ENCODE results near the gene PGS1.

Gene PGS1

DNA sequence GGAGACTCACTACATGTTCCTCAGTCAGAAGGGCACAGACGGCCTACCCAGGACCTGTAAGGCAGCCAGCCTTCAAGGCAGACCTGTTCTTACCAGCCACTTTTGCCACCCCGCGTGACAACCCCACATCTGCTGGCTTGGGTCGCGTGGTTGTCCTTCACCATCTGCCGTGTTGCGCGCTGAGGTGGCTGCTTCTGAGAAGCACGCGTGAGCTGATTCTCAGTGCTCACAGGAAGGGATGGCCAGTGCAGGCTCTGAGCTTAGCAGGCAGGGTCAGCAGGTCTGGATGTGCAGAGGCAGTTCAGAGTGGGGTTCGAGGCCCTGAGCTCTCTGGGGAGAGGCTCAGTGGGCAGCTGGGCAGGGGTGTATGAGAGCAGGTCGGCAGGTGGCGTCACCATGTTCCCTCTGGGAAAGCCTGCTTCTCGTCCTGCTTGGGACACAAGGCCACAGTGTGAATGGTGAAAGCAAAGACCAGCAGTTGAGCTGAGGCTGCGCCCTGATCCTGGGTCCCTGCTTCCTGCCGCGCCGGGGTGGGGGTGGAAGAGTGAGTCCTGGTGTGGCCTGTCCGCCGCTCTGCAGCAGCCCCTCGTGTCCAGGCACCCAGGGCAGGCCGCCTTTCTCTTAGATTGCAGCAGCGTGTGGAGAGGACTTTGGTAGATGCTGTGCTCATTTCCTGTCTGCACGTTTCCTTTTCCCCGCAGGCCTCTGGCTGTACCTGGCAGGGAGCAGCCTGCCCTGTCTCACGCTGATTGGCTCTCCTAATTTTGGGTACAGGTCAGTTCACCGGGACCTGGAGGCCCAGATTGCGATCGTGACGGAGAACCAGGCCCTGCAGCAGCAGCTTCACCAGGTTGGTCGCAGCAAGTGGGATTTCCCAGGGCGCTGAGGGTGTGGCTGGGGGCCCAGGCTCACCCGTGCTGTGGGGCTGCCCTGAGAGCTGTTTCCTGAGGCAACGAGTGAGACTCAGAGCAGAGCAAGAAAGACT, 36.0 kb downstream of the PGS1 start:
- Histone ChIP-seq H3K4me1 (ENCODE audit: control insufficient read depth, insufficient read depth, low read length) (no peaks in the 10 kb centered on the region), H3K9ac (ENCODE audit: low read length) (no peak overlapping the region), H3K27me3 (ENCODE audit: control insufficient read depth, insufficient read depth, low read length) (no peaks in the 10 kb centered on the region), H3K36me3 (ENCODE audit: control insufficient read depth, insufficient read depth, low read length) (peaks cover 5% of the 10 kb centered on the region), H3K4me3 (ENCODE audit: low read length) (no peak overlapping the region), H3K27ac (ENCODE audit: low read depth, low read length) (no peak overlapping the region)

GRCh38 chr17:78415821-78416711, 37.6 kb downstream of the PGS1 start:
- H3K27ac ChIP-seq (ENCODE audit: low read depth, low read length) = peak overlapping the region; percentile 60
- peaks cover 5% of the 10 kb centered on the region for H3K36me3 ChIP-seq (ENCODE audit: control insufficient read depth, insufficient read depth, low read length)
- no peaks in the 10 kb centered on the region for H3K4me1 ChIP-seq (ENCODE audit: control insufficient read depth, insufficient read depth, low read length)
- no peaks in the 10 kb centered on the region for H3K27me3 ChIP-seq (ENCODE audit: control insufficient read depth, insufficient read depth, low read length)
- no peak overlapping the region for H3K9ac ChIP-seq (ENCODE audit: low read length)
- no peak overlapping the region for H3K4me3 ChIP-seq (ENCODE audit: low read length)

DNA sequence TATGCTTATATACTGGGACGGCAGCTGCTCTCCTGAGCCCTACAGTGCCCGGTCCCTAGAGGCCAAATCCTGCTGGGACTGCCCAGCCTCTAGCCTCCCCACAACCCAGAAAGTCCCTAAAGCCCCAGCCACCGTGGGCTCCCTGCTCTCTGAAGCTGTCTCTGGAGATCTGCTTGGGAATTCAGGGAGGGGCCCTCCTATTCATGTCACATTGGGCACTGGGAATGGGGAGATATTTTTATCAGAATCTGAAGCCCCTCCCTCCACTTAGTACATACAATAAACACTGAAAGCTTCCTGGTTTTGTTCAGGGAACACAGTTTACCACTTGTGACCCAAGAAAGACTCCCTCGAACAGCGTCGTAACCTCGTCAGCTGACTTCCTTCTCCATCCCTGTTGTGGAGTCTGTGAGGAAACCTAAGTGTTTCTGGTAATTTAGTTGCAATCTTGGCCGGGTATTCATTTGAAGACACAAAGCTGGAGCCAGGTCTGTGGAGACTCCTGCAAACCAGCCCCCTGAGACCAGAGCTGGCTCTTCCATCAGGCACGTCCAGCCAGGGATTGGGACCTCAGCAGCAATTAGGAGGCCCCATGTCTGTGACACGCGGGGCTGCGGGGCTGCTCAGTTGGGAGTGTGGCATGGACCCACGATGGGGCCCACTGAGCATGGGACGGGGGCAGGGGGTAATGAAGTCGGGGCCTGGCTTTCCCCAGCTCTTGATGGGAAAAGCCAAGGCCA, 38.5 kb downstream of the PGS1 start:
- no peaks in the 10 kb centered on the region for H3K4me1 ChIP-seq (ENCODE audit: control insufficient read depth, insufficient read depth, low read length)

GRCh38 chr17:78417531-78417909, 39.1 kb downstream of the PGS1 start:
- Histone ChIP-seq H3K9ac (ENCODE audit: low read length) (no peak overlapping the region), H3K36me3 (ENCODE audit: control insufficient read depth, insufficient read depth, low read length) (peaks cover 5% of the 10 kb centered on the region), H3K4me1 (ENCODE audit: control insufficient read depth, insufficient read depth, low read length) (no peaks in the 10 kb centered on the region), H3K27ac (ENCODE audit: low read depth, low read length) (peak overlapping the region; percentile 71), H3K27me3 (ENCODE audit: control insufficient read depth, insufficient read depth, low read length) (no peaks in the 10 kb centered on the region), H3K4me3 (ENCODE audit: low read length) (no peak overlapping the region)

More for the DNA sequence above, 38.5 kb downstream of the PGS1 start:
- H3K36me3 ChIP-seq (ENCODE audit: control insufficient read depth, insufficient read depth, low read length) = peaks cover 5% of the 10 kb centered on the region
- no peak overlapping the region for H3K9ac ChIP-seq (ENCODE audit: low read length)
- no peak overlapping the region for H3K4me3 ChIP-seq (ENCODE audit: low read length)
- H3K27me3 ChIP-seq (ENCODE audit: control insufficient read depth, insufficient read depth, low read length) = no peaks in the 10 kb centered on the region
- peak overlapping the region; percentile 71 for H3K27ac ChIP-seq (ENCODE audit: low read depth, low read length)

- H3K36me3 ChIP-seq (ENCODE audit: control insufficient read depth, insufficient read depth, low read length) = peaks cover 5% of the 10 kb centered on the region
- H3K4me1 ChIP-seq (ENCODE audit: control insufficient read depth, insufficient read depth, low read length) = no peaks in the 10 kb centered on the region
- no peak overlapping the region for H3K27ac ChIP-seq (ENCODE audit: low read depth, low read length)
- no peaks in the 10 kb centered on the region for H3K27me3 ChIP-seq (ENCODE audit: control insufficient read depth, insufficient read depth, low read length)
- H3K9ac ChIP-seq (ENCODE audit: low read length) = no peak overlapping the region
- no peak overlapping the region for H3K4me3 ChIP-seq (ENCODE audit: low read length)
Observed at GRCh38 chr17:78418326-78419026, 40.0 kb downstream of the PGS1 start.

DNA sequence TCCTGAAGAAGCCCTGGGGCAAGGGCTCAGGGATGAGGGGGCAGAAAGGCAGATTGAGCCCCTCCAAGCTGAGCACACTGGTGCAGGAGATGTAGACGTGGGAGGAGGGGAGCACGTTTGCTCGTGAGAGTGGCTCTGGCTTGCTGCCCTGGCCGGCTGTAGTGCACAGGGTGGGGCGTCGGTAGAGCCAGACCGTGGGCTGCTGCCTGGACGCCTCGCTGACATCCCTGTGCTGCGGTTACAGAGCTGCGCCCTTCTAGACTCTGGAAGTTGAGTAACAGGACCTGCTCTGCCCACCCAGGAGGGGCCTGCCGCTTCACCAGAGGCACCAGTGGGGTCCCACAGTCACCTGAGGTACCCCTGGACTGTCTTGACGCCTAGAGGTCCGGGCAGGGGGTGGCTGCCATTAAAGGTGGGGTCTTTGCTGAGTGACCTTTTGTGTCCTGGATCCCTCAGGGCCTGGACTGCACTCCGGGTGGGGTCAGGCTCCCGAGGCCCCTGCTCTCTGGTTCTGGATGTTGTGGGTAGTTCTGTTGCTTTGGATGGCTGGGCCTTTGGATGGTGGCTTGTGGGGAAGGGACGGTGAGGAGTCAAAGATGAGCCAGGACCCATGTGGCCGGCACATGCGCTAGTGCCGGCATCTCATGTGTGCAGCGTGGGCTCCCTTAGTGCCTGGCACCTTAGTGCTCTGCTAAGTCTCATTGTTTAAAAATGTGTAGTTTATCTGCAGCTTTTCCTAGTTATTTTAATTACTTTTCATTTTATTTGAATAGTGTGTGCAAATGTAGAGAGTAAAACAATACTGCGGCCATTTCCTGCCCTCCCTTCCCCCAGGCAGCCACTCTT, 41.7 kb downstream of the PGS1 start:
- Histone ChIP-seq H3K9ac (ENCODE audit: low read length) (no peak overlapping the region), H3K27me3 (ENCODE audit: control insufficient read depth, insufficient read depth, low read length) (no peaks in the 10 kb centered on the region), H3K36me3 (ENCODE audit: control insufficient read depth, insufficient read depth, low read length) (peaks cover 7% of the 10 kb centered on the region), H3K4me1 (ENCODE audit: control insufficient read depth, insufficient read depth, low read length) (no peaks in the 10 kb centered on the region), H3K4me3 (ENCODE audit: low read length) (no peak overlapping the region), H3K27ac (ENCODE audit: low read depth, low read length) (no peak overlapping the region)

GRCh38 chr17:78421084-78421533, 42.7 kb downstream of the PGS1 start:
- Histone ChIP-seq H3K27me3 (ENCODE audit: control insufficient read depth, insufficient read depth, low read length) (no peaks in the 10 kb centered on the region), H3K9ac (ENCODE audit: low read length) (no peak overlapping the region), H3K27ac (ENCODE audit: low read depth, low read length) (no peak overlapping the region), H3K36me3 (ENCODE audit: control insufficient read depth, insufficient read depth, low read length) (peaks cover 9% of the 10 kb centered on the region), H3K4me1 (ENCODE audit: control insufficient read depth, insufficient read depth, low read length) (no peaks in the 10 kb centered on the region), H3K4me3 (ENCODE audit: low read length) (no peak overlapping the region)

GRCh38 chr17:78421534-78422266, 43.3 kb downstream of the PGS1 start:
- no peak overlapping the region for H3K27ac ChIP-seq (ENCODE audit: low read depth, low read length)
- peaks cover 9% of the 10 kb centered on the region for H3K36me3 ChIP-seq (ENCODE audit: control insufficient read depth, insufficient read depth, low read length)
- no peak overlapping the region for H3K4me3 ChIP-seq (ENCODE audit: low read length)
- H3K9ac ChIP-seq (ENCODE audit: low read length) = no peak overlapping the region
- no peaks in the 10 kb centered on the region for H3K4me1 ChIP-seq (ENCODE audit: control insufficient read depth, insufficient read depth, low read length)
- H3K27me3 ChIP-seq (ENCODE audit: control insufficient read depth, insufficient read depth, low read length) = no peaks in the 10 kb centered on the region

DNA sequence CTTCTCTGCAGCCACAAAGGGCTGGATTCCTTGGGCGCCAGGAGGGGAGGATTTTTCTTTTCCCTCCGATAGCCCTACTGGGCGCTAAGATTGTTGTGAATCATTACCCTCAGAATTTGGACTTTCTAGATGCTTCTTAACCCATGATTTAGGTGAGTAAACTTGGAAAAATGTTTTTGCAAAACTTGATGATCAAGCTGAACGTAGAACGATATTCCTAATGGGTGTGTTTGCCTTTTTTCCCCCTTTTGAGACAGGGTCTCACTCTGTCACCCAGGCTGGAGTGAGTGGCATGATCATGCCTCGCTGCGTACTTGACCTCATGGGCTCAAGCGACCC, 43.8 kb downstream of the PGS1 start:
- H3K36me3 ChIP-seq (ENCODE audit: control insufficient read depth, insufficient read depth, low read length) = peaks cover 9% of the 10 kb centered on the region
- no peaks in the 10 kb centered on the region for H3K27me3 ChIP-seq (ENCODE audit: control insufficient read depth, insufficient read depth, low read length)
- H3K4me3 ChIP-seq (ENCODE audit: low read length) = no peak overlapping the region
- no peaks in the 10 kb centered on the region for H3K4me1 ChIP-seq (ENCODE audit: control insufficient read depth, insufficient read depth, low read length)
- no peak overlapping the region for H3K9ac ChIP-seq (ENCODE audit: low read length)
- H3K27ac ChIP-seq (ENCODE audit: low read depth, low read length) = no peak overlapping the region

GRCh38 chr17:78422872-78423588, 44.6 kb downstream of the PGS1 start:
- Histone ChIP-seq H3K27ac (ENCODE audit: low read depth, low read length) (no peak overlapping the region), H3K9ac (ENCODE audit: low read length) (no peak overlapping the region), H3K4me3 (ENCODE audit: low read length) (no peak overlapping the region), H3K4me1 (ENCODE audit: control insufficient read depth, insufficient read depth, low read length) (no peaks in the 10 kb centered on the region), H3K27me3 (ENCODE audit: control insufficient read depth, insufficient read depth, low read length) (no peaks in the 10 kb centered on the region), H3K36me3 (ENCODE audit: control insufficient read depth, insufficient read depth, low read length) (peaks cover 9% of the 10 kb centered on the region)
